Esophagus muscularis mucosa (tissue), 4 donors: ENCODE data around the gene MAP3K14. TPM values are rescaled to one million over a fixed set of nuclear protein-coding genes. Genes with fewer than 3 reads are reported as not detected.

Source experiments
- DNase-seq: peaks from one replicate; pipeline ENCODE4 v3.0.0-alpha.2; 2017; ENCODE audit errors: extremely low spot score
- H3K27ac ChIP-seq, 4 donors: fragments of 200-600 bp; sonication (generic); replicated peaks in 1 of 4; 1 replicate in 3 of 4; 2 replicates in 1 of 4; pipeline ENCODE4 v1.5.1; 2016 to 2019; ENCODE audit warnings: mild to moderate bottlenecking in 1 of 4
- H3K27me3 ChIP-seq, 4 donors: fragments of 200-600 bp; sonication (generic); one replicate each; pipeline versions ENCODE4 v1.5.1 to v1.6.0; 2016 to 2019
- H3K36me3 ChIP-seq, 4 donors: fragments of 200-600 bp; sonication (generic); one replicate each; pipeline ENCODE4 v1.5.1; 2016 to 2019
- H3K4me1 ChIP-seq, 4 donors: fragments of 200-600 bp; sonication (generic); one replicate each; pipeline ENCODE4 v1.5.1; 2016 to 2019
- H3K4me3 ChIP-seq, 4 donors: fragments of 200-600 bp; sonication (generic); 1 replicate in 2 of 4; 2 replicates in 2 of 4; pipeline ENCODE4 v1.5.1; 2016 to 2019; ENCODE audit warnings: mild to moderate bottlenecking in 4 of 4, moderate library complexity in 1 of 4
- H3K9me3 ChIP-seq, 4 donors: fragments of 200-600 bp; sonication (generic); 1 replicate in 3 of 4; 2 replicates in 1 of 4; pipeline ENCODE4 v1.5.1; 2016 to 2019
- EP300 ChIP-seq: sonication (generic); formaldehyde crosslinking; IDR thresholded peaks from one replicate; pipeline ENCODE4 v1.6.1; 2017; ENCODE audit warnings: antibody characterized with exemption
- POLR2A ChIP-seq: fragments of 450-650 bp; IDR thresholded peaks from one replicate; pipeline ENCODE4 v1.6.1; 2017; ENCODE audit warnings: antibody characterized with exemption, moderate library complexity, mild to moderate bottlenecking, low read depth
- POLR2AphosphoS5 ChIP-seq, 2 donors: sonication (generic); formaldehyde crosslinking; IDR thresholded peaks; one replicate each; pipeline ENCODE4 v1.6.1; 2017; ENCODE audit warnings: antibody characterized with exemption in 2 of 2
- WGBS: methylation state at CpG from one replicate; pipeline ENCODE4 v1.1.5; 2018; 5-methylcytosine and 5-hydroxymethylcytosine counted together
- intact Hi-C: fragments of 100-400 bp; cut with DNase I; formaldehyde crosslinking; loops from one replicate; pipeline ENCODE4 v1.15.1; 2023
- total RNA-seq, 4 donors: library from RNA; depleted of rRNA; stranded (reverse); fragments of >200 nt; gene quantifications; one replicate each; pipeline versions ENCODE4 v1.1.0 to v1.2.1, GENCODE V29; 2016
- TF ChIP-seq, protein P1 (sequence below), 3 experiments: fragments of 200-600 bp in 2 of 3; fragments of 450-650 bp in 1 of 3; sonication (generic) in 2 of 3; IDR thresholded peaks; one replicate each; pipeline ENCODE4 v1.5.1; 2017 to 2019; ENCODE audit warnings: antibody characterized with exemption in 3 of 3, mild to moderate bottlenecking in 2 of 3, moderate library complexity in 1 of 3

Gene MAP3K14
- total RNA-seq, 4 donors from 2014 or later, result 7.8 to 26.5 (median 10.6) TPM

DNA sequence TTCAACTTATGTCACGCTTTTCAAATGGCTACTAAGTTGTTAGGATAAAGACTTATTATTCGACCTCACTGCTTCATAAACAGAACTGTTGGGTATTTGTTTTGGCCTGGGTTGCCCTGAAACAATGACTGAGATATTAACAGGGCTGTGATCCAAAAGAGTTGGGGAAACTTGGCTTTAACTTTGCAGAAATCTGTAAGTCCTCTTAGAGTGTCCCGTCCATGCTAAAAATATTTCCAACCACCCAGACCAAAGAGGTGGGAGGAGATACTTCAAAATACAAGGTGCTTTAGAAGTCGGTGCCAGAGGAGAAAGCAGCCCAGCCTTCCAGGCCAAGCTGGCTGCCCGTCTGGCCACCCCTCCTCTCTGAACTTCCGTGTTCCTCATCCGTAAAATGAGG, 38.8 kb downstream of the MAP3K14 start:
- Histone ChIP-seq H3K4me3 (peak overlapping the region in 1 of 4 donors; percentile 5), H3K36me3 (peaks cover 15 to 35% (median 25%) of the 10 kb centered on the region in 4 donors), H3K4me1 (peaks cover 39 to 80% (median 72%) of the 10 kb centered on the region in 4 donors), H3K27ac (peak overlapping the region; percentile 68 to 99 (median 82)), H3K27me3 (no peaks in the 10 kb centered on the region), H3K9me3 (no peaks in the 10 kb centered on the region)
- intact Hi-C loops, result loop anchor here (1.0 to 5.0 kb wide), 2 partner anchors 34 to 107 kb away; no protein-coding TSS in a partner anchor
- WGBS, result 18% methylated on average over 7 of the region's 7 CpGs
- no peak for DNase-seq
- TF ChIP-seq POLR2A (no peak), POLR2AphosphoS5 (IDR thresholded peaks at IDR 0.05) (peak in 1 of 2 donors; percentile 16)
- TF ChIP-seq, protein P1, sequence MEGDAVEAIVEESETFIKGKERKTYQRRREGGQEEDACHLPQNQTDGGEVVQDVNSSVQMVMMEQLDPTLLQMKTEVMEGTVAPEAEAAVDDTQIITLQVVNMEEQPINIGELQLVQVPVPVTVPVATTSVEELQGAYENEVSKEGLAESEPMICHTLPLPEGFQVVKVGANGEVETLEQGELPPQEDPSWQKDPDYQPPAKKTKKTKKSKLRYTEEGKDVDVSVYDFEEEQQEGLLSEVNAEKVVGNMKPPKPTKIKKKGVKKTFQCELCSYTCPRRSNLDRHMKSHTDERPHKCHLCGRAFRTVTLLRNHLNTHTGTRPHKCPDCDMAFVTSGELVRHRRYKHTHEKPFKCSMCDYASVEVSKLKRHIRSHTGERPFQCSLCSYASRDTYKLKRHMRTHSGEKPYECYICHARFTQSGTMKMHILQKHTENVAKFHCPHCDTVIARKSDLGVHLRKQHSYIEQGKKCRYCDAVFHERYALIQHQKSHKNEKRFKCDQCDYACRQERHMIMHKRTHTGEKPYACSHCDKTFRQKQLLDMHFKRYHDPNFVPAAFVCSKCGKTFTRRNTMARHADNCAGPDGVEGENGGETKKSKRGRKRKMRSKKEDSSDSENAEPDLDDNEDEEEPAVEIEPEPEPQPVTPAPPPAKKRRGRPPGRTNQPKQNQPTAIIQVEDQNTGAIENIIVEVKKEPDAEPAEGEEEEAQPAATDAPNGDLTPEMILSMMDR (IDR thresholded peaks at IDR 0.05), result no peak

DNA sequence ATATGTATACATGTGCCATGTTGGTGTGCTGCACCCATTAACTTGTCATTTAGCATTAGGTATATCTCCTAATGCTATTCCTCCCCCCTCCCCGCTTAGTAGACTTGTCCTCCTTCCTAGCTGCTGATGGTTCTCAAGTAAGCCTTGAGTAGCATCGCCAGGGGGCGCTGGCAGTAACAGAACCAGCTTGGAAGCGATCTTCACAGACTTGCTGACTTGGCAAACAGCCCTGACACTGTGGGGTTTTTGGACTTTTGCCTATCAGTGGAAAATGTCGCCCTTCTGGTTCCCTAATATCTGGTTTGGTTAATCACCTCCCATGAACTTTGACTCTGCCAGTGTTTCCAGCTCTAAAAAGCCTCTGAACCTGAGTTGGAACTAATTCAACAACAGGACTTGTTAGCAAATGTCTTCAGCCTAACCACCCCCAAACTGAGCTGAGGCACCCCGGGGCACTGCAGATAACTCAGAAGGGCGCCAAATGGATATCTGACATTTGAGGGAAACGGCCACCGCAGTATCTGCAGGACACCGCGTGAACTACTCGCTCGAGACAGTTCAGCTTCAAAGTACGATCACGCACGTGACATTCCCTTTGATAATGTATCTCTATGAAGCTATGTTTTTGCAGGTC, 39.5 kb downstream of the MAP3K14 start:
- peaks cover 34 to 74% (median 66%) of the 10 kb centered on the region in 4 donors for H3K4me1 ChIP-seq
- peak overlapping the region in 2 of 4 donors; percentile 5 to 9 for H3K4me3 ChIP-seq
- TF ChIP-seq POLR2AphosphoS5 (IDR thresholded peaks at IDR 0.05) (peak; percentile 73 to 75), EP300 (no peak), POLR2A (no peak)
- TF ChIP-seq, protein P1 (IDR thresholded peaks at IDR 0.05), result peak; percentile 70 to 94 (median 79)
- peak; percentile 97 for DNase-seq
- H3K9me3 ChIP-seq, result no peaks in the 10 kb centered on the region
- peak overlapping the region; percentile 68 to 99 (median 82) for H3K27ac ChIP-seq
- WGBS, result 29% methylated on average over 16 of the region's 16 CpGs
- intact Hi-C loops, result loop anchor here (1.0 to 5.0 kb wide), 2 partner anchors 35 to 108 kb away; no protein-coding TSS in a partner anchor
- H3K27me3 ChIP-seq, result no peaks in the 10 kb centered on the region
- peaks cover 21 to 35% (median 26%) of the 10 kb centered on the region in 4 donors for H3K36me3 ChIP-seq

DNA sequence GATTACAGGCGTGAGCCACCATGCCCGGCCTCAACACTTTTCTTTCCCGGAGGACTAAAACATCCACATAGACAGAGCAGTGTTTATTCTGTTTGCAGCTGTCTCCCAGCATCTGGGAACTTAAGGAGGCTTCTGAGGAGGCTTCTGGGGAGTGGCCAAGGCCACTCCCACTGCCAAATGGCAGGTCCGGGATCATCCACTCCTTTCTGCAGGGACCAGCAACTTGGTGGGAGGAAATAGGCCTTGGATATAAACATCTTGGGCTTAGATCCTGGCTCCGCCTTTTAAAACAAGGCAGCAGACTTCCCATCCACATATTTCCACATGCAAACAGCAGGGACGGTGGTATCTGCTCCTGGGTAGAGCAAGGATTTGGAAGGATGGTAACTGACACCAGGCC, 40.8 kb downstream of the MAP3K14 start:
- WGBS, result 28% methylated on average over 6 of the region's 6 CpGs
- peak overlapping the region; percentile 20 to 99 (median 58) for H3K27ac ChIP-seq
- H3K4me1 ChIP-seq, result peaks cover 28 to 66% (median 57%) of the 10 kb centered on the region in 4 donors
- H3K27me3 ChIP-seq, result no peaks in the 10 kb centered on the region
- H3K9me3 ChIP-seq, result no peaks in the 10 kb centered on the region
- peaks cover 23 to 40% (median 31%) of the 10 kb centered on the region in 4 donors for H3K36me3 ChIP-seq
- no peak for DNase-seq
- H3K4me3 ChIP-seq, result no peak overlapping the region
- TF ChIP-seq EP300 (no peak), POLR2AphosphoS5 (IDR thresholded peaks at IDR 0.05) (no peak), POLR2A (no peak)
- TF ChIP-seq, protein P1 (IDR thresholded peaks at IDR 0.05), result no peak
- intact Hi-C loops, result loop anchor here (5.0 kb wide), 1 partner anchor 36 kb away; no protein-coding TSS in a partner anchor

DNA sequence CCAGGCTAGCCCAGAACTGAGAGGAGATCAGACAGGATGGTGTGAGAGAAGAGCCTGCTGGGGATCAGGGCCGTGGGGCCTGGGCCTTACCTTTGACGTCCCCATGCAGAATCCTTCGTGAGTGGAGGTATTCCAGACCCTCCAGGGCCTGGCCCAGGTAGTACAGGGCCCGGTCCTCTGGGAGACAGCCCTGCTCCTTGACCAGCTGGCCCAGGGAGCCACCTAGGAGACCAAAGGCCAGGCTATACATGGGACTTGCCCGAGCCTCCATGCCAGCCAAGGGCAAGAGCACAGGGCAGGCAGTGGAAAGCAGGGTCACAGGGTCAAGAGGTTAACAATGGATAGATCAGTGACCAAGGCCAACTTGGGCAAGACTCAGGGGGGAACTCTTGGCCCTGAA, 42.8 kb downstream of the MAP3K14 start:
- Histone ChIP-seq H3K27ac (peak overlapping the region in 1 of 4 donors; percentile 49), H3K27me3 (no peaks in the 10 kb centered on the region), H3K36me3 (peaks cover 43 to 60% (median 51%) of the 10 kb centered on the region in 4 donors), H3K9me3 (no peaks in the 10 kb centered on the region), H3K4me3 (no peak overlapping the region), H3K4me1 (peaks cover 18 to 49% (median 43%) of the 10 kb centered on the region in 4 donors)
- DNase-seq, result no peak
- 72% methylated on average over 4 of the region's 5 CpGs for WGBS
- TF ChIP-seq, protein P1 (IDR thresholded peaks at IDR 0.05), result no peak
- TF ChIP-seq POLR2AphosphoS5 (IDR thresholded peaks at IDR 0.05) (no peak), POLR2A (no peak), EP300 (no peak)
- intact Hi-C loops, result loop anchor here (5.0 kb wide), 1 partner anchor 52 kb away; the partner anchor contains the start of gene FMNL1
